GM12878 (cell line): ENCODE results near the gene TMEM63C.

Experiments used
- BCLAF1 ChIP-seq: fragments of 450-650 bp; IDR thresholded peaks from 2 replicates; pipeline ENCODE4 v1.6.1; 2017; ENCODE audit warnings: antibody characterized with exemption, mild to moderate bottlenecking, moderate library complexity
- CBX3 ChIP-seq: fragments of 200-600 bp; sonication (generic); IDR thresholded peaks from 2 replicates; pipeline ENCODE4 v1.6.1; 2016; ENCODE audit warnings: low read depth, borderline replicate concordance
- CBX5 ChIP-seq: sonication (generic); IDR thresholded peaks from 2 replicates; pipeline ENCODE4 v1.6.1; 2016; ENCODE audit warnings: low read depth, moderate library complexity, mild to moderate bottlenecking, inconsistent platforms
- CTCF ChIP-seq, 3 experiments: IDR thresholded peaks in 2 of 3; conservative IDR thresholded peaks in 1 of 3; 2 replicates each; pipeline ENCODE4 v1.5.1; 2011; ENCODE audit warnings: low read depth in 3 of 3, low read length in 3 of 3, mild to moderate bottlenecking in 3 of 3, control low read depth in 2 of 3, moderate library complexity in 2 of 3, inconsistent platforms in 1 of 3, mixed read lengths in 1 of 3; ENCODE audit not compliant: control insufficient read depth in 2 of 3, insufficient read depth in 1 of 3; ENCODE audit errors: extremely low read depth in 1 of 3
- E4F1 ChIP-seq: fragments of 450-650 bp; IDR thresholded peaks from 2 replicates; pipeline ENCODE4 v1.6.1; 2018; ENCODE audit warnings: borderline replicate concordance, mild to moderate bottlenecking; ENCODE audit not compliant: partially characterized antibody
- ELK1 ChIP-seq: IDR thresholded peaks from 2 replicates; pipeline ENCODE4 v1.6.1; 2012; ENCODE audit warnings: low read depth, low read length, improper control_type of control experiment
- EZH2 ChIP-seq: IDR thresholded peaks from 2 replicates; pipeline ENCODE4 v1.6.1; 2012; ENCODE audit warnings: low read depth, mild to moderate bottlenecking, control low read depth, inconsistent platforms, low read length, borderline replicate concordance; ENCODE audit not compliant: control insufficient read depth
- GABPA ChIP-seq: IDR thresholded peaks from 2 replicates; pipeline ENCODE4 v1.6.1; 2014; ENCODE audit warnings: antibody characterized with exemption, low read depth, mild to moderate bottlenecking, inconsistent platforms
- HSF1 ChIP-seq: fragments of 150-350 bp; IDR thresholded peaks from 2 replicates; pipeline ENCODE4 v1.6.1; 2014; ENCODE audit warnings: mild to moderate bottlenecking, low read depth, low read length
- MAX ChIP-seq: IDR thresholded peaks from 2 replicates; pipeline ENCODE4 v1.6.1; 2012; ENCODE audit warnings: low read depth, low read length, improper control_type of control experiment
- MLLT1 ChIP-seq: fragments of 450-650 bp; IDR thresholded peaks from 2 replicates; pipeline ENCODE4 v1.6.1; 2016; ENCODE audit warnings: mild to moderate bottlenecking
- PBX3 ChIP-seq: IDR thresholded peaks from 2 replicates; pipeline ENCODE4 v1.6.1; 2011; ENCODE audit warnings: mild to moderate bottlenecking, low read depth, low read length, moderate library complexity; ENCODE audit not compliant: insufficient replicate concordance
- POLR2A ChIP-seq: IDR thresholded peaks from 2 replicates; pipeline ENCODE4 v1.6.1; 2011; ENCODE audit warnings: low read depth, mild to moderate bottlenecking, low read length
- TAF1 ChIP-seq: IDR thresholded peaks from 2 replicates; pipeline ENCODE4 v1.6.1; 2011; ENCODE audit warnings: mild to moderate bottlenecking, low read depth, low read length, borderline replicate concordance

GRCh38 chr14:77284066-77284465 lies 102.5 kb downstream of the TMEM63C start:
- TF ChIP-seq CTCF (IDR thresholded peaks at IDR 0.05 in 2 of 3, conservative IDR thresholded peaks at IDR 0.05 in 1 of 3; ENCODE audit: control insufficient read depth in 2 of 3, extremely low read depth in 1 of 3, insufficient read depth in 1 of 3, low read depth in 3 of 3, low read length in 3 of 3), result no peak
- no peak for TF ChIP-seq POLR2A
- no peak for TF ChIP-seq MLLT1
- no peak for TF ChIP-seq E4F1
- TF ChIP-seq GABPA, result no peak
- TF ChIP-seq CBX3, result no peak
- no peak for TF ChIP-seq CBX5
- TF ChIP-seq BCLAF1, result no peak
- TF ChIP-seq EZH2, result no peak
- no peak for TF ChIP-seq ELK1
- no peak for TF ChIP-seq TAF1
- no peak for TF ChIP-seq MAX
- no peak for TF ChIP-seq HSF1
- no peak for TF ChIP-seq PBX3
